GM18951 (cell line): ENCODE results near the gene NSG2.

ENCODE experiments used
- POLR2A ChIP-seq: IDR thresholded peaks from 4 replicates; pipeline ENCODE4 v1.6.1; 2011; ENCODE audit warnings: mild to moderate bottlenecking; ENCODE audit not compliant: insufficient read length, insufficient read depth; ENCODE audit errors: extremely low read depth
- in situ Hi-C: fragments of 300-500 bp; cut with MboI; formaldehyde crosslinking; loops from one replicate; pipeline ENCODE4 v1.12.0; 2022; ENCODE audit warnings: low sequenced_read_pairs, mixed read lengths, inconsistent platforms; ENCODE audit not compliant: unreplicated experiment

NSG2 gene

GRCh38 chr5:174046558-174046957, 1.1 kb downstream of the NSG2 start:
- TF ChIP-seq POLR2A, result no peak
- in situ Hi-C loops, result no loop called here

DNA sequence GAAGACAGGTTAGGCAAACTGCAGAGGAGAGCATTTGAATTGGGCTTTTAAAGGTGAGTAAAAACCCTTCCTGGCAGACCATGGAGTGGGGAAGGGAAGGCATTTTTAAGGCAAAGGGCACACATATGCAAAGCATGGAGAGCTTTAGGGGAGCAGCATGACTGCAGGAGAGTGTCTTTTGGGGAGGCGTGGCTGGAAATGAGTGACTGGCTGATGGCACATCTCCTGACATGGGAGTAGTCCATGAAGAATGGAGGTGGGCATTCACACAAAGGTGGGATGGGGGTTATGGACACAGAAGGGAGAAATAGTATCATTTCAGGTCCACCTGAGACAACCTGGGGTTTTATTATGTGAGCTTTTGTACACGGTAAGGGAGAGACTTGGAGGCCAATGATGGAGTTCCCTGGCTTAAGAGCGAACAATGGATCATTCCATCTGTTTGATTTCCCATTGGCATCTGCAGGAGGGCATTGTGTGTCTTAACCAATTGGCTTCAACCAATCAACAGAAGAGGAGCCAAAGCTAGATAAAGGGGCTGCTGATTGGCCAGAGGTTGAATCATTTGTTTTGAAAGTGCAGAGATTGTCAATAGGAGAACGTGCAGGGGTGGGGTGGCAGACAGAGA, 2.1 kb downstream of the NSG2 start:
- TF ChIP-seq POLR2A, result no peak
- in situ Hi-C loops, result no loop called here

DNA sequence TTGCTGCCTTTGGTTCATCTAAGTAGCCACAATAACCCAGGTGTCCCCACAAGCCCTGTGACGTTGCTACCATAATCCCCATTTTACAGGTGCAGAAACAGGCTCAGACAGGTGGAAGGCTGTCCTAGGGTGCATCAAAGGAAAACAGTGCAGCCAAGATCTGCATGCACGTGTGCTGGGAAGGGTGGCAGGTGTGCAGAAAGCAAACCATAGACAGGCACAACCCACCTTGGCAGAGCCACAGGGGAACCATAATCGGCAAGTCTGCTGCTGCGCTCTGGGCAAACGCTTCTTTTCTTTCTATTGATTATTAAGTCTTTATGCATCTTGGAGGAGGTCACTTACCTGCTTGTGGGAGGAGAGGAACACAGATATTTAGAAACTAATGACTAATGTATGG, 7.1 kb downstream of the NSG2 start:
- TF ChIP-seq POLR2A, result no peak
- in situ Hi-C loops, result no loop called here

- no peak for TF ChIP-seq POLR2A
- in situ Hi-C loops, result no loop called here
Observed at GRCh38 chr5:174053905-174054304, 8.4 kb downstream of the NSG2 start.

DNA sequence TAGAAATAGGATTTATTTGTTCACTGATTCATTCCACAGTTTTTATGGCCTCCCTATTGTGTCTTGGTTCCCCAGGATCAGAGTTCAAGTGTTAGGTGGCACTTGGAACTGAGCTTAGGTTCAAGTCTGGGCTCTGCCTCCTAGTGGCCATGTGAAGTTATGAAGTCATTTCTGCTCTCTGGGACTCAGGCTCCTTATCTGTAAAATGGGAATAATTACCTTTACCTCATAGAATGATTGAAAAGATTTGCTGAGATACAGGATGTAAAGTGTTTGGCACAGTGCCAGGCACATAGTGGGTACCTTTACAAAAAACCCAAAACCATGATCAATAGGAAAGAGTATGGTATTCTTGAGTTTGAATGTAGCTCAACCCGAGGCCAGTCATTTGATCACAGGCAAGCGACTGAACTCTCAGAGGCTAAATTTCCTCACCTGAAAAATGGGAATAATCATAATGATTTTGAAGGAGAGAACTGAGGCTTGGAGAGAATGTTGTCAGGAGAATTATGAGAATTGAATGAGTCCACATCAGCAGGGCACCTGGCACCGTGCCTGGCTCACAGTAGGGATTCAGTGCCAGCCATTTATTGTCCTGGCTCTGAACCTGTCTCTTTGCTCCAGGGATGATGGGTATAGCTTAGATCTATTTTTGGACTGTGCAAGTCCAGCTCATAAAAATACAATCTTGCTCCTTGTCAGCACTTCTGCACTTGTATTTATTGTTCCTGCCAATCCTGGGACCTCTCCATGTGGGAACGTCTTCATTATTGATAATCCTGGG, 10.8 kb downstream of the NSG2 start:
- no peak for TF ChIP-seq POLR2A
- in situ Hi-C loops, result no loop called here

DNA sequence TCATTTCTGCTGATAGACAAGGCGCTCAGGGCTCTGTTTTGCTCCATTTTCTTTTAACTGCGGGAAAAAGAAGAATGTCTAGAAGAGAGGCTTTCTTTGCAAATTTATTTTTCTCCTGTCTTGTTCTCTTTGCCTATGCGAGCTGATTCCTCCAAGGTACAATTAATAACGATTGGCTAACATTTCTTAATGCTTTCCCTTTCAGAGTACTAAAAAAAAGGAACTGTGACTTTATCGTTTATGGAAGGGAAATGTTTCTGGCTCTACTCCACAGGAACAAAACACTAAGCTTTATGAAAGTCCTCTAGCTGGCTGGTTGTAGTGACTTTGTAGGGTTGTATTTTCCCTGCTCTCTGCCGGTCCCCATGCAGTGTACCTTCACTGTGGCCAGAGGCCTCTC, 11.7 kb downstream of the NSG2 start:
- in situ Hi-C loops, result no loop called here

DNA sequence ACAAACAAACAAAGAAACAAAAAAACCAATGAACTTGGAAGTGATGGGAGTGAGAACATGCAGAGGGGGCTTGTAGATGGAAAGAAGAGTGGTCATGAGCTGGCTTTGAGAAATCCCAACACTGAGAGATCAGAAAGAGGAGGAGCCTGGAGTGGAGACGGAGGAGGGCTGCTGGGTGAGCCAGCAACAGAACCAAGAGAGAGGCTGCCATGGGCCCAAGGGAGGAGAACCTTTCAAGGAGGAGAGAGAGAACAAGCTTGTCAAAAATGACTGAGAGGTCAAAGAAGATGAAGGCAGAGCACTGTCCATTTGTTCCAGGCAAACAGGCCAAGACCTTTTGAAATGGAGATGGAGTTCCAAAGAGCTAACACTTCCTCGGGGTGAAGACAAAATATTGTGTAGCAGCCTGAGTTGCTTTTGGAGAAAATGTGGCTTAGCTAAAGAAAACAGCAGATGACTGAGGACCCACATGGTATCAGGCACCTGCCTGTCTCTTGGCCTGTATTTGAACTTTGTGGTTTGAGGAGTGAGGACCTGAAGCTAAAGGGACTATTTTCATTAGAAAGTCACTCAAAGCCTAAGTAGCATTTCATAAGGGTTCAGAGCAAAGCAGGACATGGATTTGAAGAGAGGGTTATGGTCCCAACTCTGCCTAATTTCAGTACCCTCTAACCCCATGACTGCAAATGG, 13.1 kb downstream of the NSG2 start:
- no peak for TF ChIP-seq POLR2A
- in situ Hi-C loops, result no loop called here

More for the DNA sequence above, 11.7 kb downstream of the NSG2 start:
- no peak for TF ChIP-seq POLR2A

DNA sequence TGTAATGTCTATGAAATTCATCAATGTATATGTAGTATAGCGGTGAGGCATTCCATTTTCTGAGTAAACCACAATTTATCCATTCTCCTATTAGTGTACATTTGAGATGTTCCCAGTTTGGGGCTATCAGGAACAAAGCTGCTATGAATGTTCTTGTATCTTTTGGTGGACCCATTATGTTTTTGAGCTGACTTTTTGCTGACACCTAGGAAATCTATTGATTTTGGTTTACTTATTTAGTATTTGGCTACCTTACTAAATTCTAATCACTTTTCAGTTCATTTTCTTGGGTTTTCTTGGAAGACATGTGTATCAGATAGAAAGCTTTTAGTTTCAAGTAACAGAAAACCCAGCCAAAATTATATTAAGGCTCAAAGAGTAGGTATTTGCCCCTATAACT, 13.7 kb downstream of the NSG2 start:
- in situ Hi-C loops, result no loop called here

GRCh38 chr5:174063082-174063756, 17.7 kb downstream of the NSG2 start:
- TF ChIP-seq POLR2A, result no peak
- in situ Hi-C loops, result no loop called here

More for the DNA sequence above, 13.7 kb downstream of the NSG2 start:
- no peak for TF ChIP-seq POLR2A

DNA sequence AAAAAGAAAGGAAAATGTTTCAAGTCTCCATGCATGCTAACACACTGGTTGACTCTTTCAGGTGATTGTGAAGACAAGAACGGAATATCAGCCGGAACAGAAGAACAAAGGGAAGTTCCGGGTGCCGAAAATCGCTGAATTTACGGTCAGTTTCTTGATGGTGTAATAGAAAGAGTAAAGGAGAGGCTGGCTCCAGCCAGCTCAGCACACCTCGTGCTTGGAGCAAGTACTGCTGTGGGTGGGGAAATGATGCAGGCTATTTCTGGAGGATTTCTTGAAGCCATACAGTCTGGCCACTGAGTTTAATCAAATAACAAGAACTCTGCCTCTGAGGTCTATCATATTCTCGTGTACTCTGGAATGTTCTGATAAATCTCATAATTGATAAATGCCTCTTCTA, 18.7 kb downstream of the NSG2 start:
- TF ChIP-seq POLR2A, result no peak
- in situ Hi-C loops, result no loop called here

GRCh38 chr5:174065528-174066197, 20.2 kb downstream of the NSG2 start:
- no peak for TF ChIP-seq POLR2A
- in situ Hi-C loops, result no loop called here

DNA sequence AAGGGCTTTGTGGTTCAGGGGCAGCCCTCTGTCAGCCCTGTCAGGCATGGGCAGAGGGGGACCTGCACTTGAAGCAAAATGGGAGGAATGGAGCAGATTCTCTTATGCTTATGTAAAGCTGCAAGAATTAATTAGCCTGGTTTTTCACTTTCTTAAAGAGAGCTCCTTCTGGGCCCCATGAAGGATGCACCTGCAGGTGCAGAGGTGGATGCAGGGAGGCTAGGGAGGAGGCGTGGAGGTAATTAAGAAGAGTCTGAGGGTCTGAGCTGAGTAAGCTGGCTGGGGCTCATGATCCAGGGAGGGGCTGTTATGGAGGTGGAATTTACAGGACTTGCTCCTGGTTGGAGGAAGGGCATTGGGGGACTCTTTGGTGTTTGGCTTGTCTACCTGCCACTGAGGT, 22.0 kb downstream of the NSG2 start:
- TF ChIP-seq POLR2A, result no peak
- in situ Hi-C loops, result no loop called here

GRCh38 chr5:174071484-174071883, 26.0 kb downstream of the NSG2 start:
- TF ChIP-seq POLR2A, result no peak
- in situ Hi-C loops, result no loop called here
